Osteocyte (in vitro differentiated cells): ENCODE data around the gene POLR2L. TPM values are rescaled to one million over a fixed set of nuclear protein-coding genes. Genes with fewer than 3 reads are reported as not detected.
A peak's percentile ranks its signal among the peaks of the same experiment; 100 is the strongest.

ENCODE experiments used
- DNase-seq: peaks from one replicate; pipeline ENCODE4 v3.0.0; 2021; ENCODE audit warnings: mixed read lengths; ENCODE audit not compliant: unreplicated experiment; ENCODE audit errors: extremely low spot score
- H3K27ac Mint-ChIP-seq: one replicate; pipeline ENCODE4 v1.8.0; 2021; ENCODE audit warnings: mild to moderate bottlenecking, mixed read lengths; ENCODE audit not compliant: unreplicated experiment
- H3K27me3 Mint-ChIP-seq: one replicate; pipeline ENCODE4 v1.8.0; 2021; ENCODE audit warnings: mixed read lengths; ENCODE audit not compliant: unreplicated experiment
- H3K36me3 Mint-ChIP-seq: one replicate; pipeline ENCODE4 v1.8.0; 2021; ENCODE audit warnings: mixed read lengths; ENCODE audit not compliant: unreplicated experiment
- H3K4me1 Mint-ChIP-seq: one replicate; pipeline ENCODE4 v1.8.0; 2021; ENCODE audit warnings: mixed read lengths; ENCODE audit not compliant: unreplicated experiment
- H3K4me3 Mint-ChIP-seq: one replicate; pipeline ENCODE4 v1.8.0; 2021; ENCODE audit warnings: mild to moderate bottlenecking, moderate library complexity, mixed read lengths; ENCODE audit not compliant: unreplicated experiment
- H3K9me3 Mint-ChIP-seq: one replicate; pipeline ENCODE4 v1.8.0; 2021; ENCODE audit warnings: mixed read lengths; ENCODE audit not compliant: unreplicated experiment
- total RNA-seq: library from RNA; stranded (reverse); gene quantifications from 2 replicates; pipeline ENCODE4 v1.2.1, GENCODE V29; 2021
- TF ChIP-seq, protein P1 (sequence below): fragments of 200-600 bp; sonication (generic); IDR thresholded peaks from 2 replicates; pipeline ENCODE4 v1.5.0; 2021; ENCODE audit warnings: antibody characterized with exemption, mild to moderate bottlenecking, moderate library complexity

POLR2L gene
- total RNA-seq, 1 donor from 2014 or later, result 193 TPM

DNA sequence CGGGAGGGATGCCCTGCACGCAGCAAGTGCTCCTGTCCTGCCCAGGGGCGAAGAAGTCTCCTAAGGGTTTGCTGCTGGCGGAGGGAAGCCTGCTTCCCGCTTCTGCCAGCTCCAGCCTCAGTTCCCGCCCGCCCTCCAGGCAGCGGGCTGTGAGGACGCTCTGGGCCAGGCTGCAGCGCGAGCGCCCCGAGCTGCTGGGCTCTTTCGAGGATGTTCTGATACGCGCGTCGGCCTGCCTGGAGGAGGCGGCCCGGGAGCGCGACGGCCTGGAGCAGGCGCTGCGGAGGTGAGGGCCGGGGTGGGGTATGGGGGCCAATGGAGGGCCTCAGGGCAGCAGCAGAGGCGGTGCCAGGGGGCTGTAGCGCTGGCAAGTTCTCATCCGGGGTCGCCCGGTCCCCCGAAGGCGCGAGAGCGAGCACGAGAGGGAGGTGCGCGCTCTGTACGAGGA is 12.5 kb downstream of the POLR2L start:
- H3K4me1 Mint-ChIP-seq, result peaks cover 62% of the 10 kb centered on the region
- H3K4me3 Mint-ChIP-seq, result peak overlapping the region; percentile 58
- peak overlapping the region; percentile 54 for H3K27ac Mint-ChIP-seq
- H3K36me3 Mint-ChIP-seq, result peaks cover 5% of the 10 kb centered on the region
- no peak for DNase-seq
- no peaks in the 10 kb centered on the region for H3K27me3 Mint-ChIP-seq
- TF ChIP-seq, protein P1, sequence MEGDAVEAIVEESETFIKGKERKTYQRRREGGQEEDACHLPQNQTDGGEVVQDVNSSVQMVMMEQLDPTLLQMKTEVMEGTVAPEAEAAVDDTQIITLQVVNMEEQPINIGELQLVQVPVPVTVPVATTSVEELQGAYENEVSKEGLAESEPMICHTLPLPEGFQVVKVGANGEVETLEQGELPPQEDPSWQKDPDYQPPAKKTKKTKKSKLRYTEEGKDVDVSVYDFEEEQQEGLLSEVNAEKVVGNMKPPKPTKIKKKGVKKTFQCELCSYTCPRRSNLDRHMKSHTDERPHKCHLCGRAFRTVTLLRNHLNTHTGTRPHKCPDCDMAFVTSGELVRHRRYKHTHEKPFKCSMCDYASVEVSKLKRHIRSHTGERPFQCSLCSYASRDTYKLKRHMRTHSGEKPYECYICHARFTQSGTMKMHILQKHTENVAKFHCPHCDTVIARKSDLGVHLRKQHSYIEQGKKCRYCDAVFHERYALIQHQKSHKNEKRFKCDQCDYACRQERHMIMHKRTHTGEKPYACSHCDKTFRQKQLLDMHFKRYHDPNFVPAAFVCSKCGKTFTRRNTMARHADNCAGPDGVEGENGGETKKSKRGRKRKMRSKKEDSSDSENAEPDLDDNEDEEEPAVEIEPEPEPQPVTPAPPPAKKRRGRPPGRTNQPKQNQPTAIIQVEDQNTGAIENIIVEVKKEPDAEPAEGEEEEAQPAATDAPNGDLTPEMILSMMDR, result no peak
- no peaks in the 10 kb centered on the region for H3K9me3 Mint-ChIP-seq

GRCh38 chr11:829176-829846 is 13.0 kb downstream of the POLR2L start:
- H3K27ac Mint-ChIP-seq, result peak overlapping the region; percentile 54
- H3K36me3 Mint-ChIP-seq, result peaks cover 7% of the 10 kb centered on the region
- H3K4me1 Mint-ChIP-seq, result peaks cover 56% of the 10 kb centered on the region
- peak overlapping the region; percentile 58 for H3K4me3 Mint-ChIP-seq
- no peaks in the 10 kb centered on the region for H3K27me3 Mint-ChIP-seq
- TF ChIP-seq, protein P1, result no peak
- no peaks in the 10 kb centered on the region for H3K9me3 Mint-ChIP-seq
- no peak for DNase-seq

GRCh38 chr11:828506-829175 is 13.7 kb downstream of the POLR2L start:
- Mint-ChIP-seq H3K9me3 (no peaks in the 10 kb centered on the region), H3K27me3 (no peaks in the 10 kb centered on the region), H3K36me3 (peaks cover 7% of the 10 kb centered on the region), H3K4me1 (peaks cover 49% of the 10 kb centered on the region), H3K27ac (peak overlapping the region; percentile 54), H3K4me3 (no peak overlapping the region)
- TF ChIP-seq, protein P1, result no peak
- no peak for DNase-seq

DNA sequence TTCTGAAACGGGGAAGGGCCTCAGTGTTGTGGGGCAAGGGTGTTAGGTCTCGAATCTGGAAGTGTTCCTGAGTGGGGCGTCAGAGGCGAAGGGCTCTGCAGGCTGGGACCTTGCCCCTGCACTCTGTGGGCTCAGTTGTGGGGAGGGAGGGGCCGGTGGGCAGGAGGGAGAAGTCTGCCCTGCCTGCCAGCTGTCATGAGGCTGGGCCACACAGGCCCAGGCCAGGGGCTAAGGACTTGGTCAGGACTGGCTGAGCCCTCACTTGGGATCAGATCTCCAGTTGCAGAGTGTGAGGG is 14.5 kb downstream of the POLR2L start, which contains the start of gene CRACR2B:
CRACR2B (plus strand) TSS at position 23 of the 296 bp plus-strand sequence. CDS start 689 bp downstream, outside the sequence.
- H3K4me3 Mint-ChIP-seq, result peak within 1 kb of the TSS; percentile 40
- H3K27ac Mint-ChIP-seq, result peak within 1 kb of the TSS; percentile 54
- no peaks in the 10 kb centered on the region for H3K27me3 Mint-ChIP-seq
- H3K36me3 Mint-ChIP-seq, result peaks cover 7% of the 10 kb centered on the region
- DNase-seq, result no peak
- TF ChIP-seq, protein P1, result no peak
- H3K9me3 Mint-ChIP-seq, result no peaks in the 10 kb centered on the region
- H3K4me1 Mint-ChIP-seq, result peaks cover 49% of the 10 kb centered on the region

DNA sequence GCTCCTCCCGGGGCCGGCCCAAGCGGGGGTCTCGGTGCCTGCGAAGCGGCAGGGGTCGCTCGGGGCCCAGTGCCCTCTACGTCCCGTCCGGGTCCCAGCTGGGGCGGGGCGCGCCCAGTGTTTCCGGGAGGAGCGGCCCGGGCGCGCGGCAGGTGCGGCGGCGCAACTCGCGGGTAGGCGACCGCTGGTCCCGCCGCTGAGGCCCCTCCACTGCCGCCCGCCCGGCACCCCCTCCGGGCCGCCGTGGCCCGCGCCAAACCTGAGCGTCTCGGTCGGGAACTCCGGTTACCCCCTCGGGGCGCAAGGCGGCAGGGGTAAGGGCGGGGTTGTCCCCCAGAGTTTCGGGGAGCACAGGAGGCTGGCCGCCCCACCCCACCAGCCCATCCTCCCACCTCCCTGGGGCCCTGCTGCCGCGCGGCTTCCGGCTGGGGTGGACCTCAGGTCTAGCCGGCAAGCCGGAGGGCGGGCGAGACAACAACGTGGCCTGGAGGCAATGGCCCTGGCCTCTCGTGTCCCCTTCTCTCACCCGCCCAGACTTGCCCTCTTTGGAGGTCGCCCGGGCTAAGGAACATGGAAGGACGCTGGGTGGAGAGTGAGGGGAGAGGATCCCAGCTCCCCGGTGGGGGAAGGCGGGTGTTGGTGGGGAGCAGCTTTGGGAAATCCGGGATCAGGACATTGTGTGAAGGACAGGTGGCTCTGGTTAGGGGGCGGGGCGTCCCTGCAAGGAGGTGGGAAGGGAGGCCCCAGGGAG is 15.0 kb downstream of the POLR2L start:
- Mint-ChIP-seq H3K27me3 (no peaks in the 10 kb centered on the region), H3K36me3 (peaks cover 10% of the 10 kb centered on the region), H3K9me3 (no peaks in the 10 kb centered on the region), H3K4me3 (peak overlapping the region; percentile 40), H3K4me1 (peaks cover 49% of the 10 kb centered on the region), H3K27ac (peak overlapping the region; percentile 31)
- TF ChIP-seq, protein P1, result no peak
- no peak for DNase-seq
